GM18499 (cell line): ENCODE data around the gene SYNCRIP.
"Not testable (repeated sequence)": the region's sequence is repeated elsewhere in the genome, so short reads cannot be mapped to it uniquely, and the experiment has no call there.

ENCODE experiments used
- ATAC-seq: cut with Tn5 transposase; IDR thresholded peaks from one replicate; pipeline ENCODE4 v1.9.1; 2021; ENCODE audit warnings: moderate number of reproducible peaks; ENCODE audit not compliant: insufficient read depth, unreplicated experiment

SYNCRIP gene

DNA sequence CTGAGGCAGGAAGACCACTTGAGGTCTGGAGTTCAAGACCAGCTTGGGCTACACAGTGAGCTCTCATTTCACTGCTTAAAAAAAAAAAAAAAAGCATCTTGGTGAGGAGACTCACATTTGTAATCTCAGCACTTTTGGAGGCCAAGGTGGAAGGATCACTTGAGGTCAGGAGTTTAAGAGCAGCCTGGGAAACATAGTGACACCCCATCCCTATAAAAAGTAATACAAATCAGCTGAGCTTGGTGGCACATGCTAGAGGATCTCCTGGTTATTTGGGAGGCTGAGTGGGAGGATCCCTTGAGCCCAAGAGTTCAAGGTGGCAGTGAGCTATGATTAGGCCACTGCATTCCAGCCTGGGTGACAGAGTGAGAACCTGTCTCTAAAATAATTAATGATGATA lies 29.4 kb upstream of the SYNCRIP start:
- no peak for ATAC-seq

DNA sequence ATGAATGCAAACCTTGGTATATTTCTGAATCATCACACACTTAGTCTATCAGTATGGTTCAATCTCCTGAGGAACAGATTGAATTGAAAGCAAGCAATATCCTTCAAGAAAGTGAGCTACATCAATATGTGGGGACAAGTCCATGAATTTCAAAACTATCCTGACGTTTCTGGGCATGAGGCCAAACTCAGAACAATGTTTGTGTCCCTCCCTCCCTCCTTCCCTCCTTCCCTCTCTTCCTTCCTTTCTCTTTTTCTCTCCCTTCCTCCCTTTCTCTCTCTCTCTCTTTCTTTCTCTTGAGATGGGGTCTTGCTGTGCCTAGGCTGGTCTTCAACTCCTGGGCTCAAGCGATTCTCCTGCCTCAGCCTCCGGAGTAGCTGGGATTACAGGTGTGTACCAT lies 27.9 kb upstream of the SYNCRIP start:
- no peak for ATAC-seq

GRCh38 chr6:85669735-85670194 lies 27.1 kb upstream of the SYNCRIP start:
- ATAC-seq = peak; percentile 96

GRCh38 chr6:85662251-85662650 lies 19.6 kb upstream of the SYNCRIP start:
- no peak for ATAC-seq

DNA sequence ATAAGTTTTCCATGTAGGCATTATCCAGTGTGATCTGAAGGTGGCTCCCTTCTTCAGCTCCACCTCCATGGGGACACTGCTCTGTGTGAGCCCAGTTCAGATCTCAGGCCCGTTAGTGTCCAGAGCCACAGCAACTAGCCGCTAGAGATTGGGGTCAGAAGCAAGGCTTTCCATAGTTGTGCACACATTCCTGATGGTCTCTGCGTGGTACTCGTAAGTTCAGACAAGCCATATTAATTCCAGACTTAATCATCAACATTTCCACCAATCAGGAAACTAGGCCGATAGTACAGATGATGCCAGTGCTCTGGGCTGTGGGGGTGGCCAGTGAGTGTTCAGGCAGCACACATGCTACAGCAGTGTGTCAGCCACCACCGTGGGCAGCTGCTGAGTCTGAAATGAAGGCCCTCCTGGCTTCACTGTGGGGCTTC lies 17.5 kb upstream of the SYNCRIP start:
- ATAC-seq = no peak

DNA sequence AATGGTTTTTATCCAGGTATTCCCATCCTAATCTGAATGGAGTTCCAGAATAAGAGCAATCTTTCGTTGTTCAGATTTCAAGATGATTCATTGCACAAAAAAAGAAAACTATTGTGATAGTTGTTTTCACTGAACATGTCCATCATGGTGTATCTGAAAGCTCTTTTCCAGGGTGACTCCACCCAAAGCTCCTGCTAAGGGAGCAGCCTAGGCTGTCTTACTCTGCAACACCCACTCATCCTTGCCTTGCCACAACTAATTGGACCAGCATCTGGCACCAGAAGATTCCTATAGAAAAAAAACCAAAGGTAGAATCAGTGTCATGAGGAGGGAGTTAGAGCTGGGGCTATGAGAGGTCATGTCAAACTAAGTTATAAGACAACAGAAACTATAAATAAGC lies 7.9 kb upstream of the SYNCRIP start:
- ATAC-seq = no peak

GRCh38 chr6:85644279-85644762 lies 1.6 kb upstream of the SYNCRIP start:
- ATAC-seq = no peak

- ATAC-seq = peak; percentile 54
These were observed 1.0 kb upstream of the SYNCRIP start for GRCh38 chr6:85643537-85644278.

GRCh38 chr6:85641897-85642773 lies 551 bp downstream of the SYNCRIP start:
- no peak for ATAC-seq

- no peak for ATAC-seq
These were observed 1.2 kb downstream of the SYNCRIP start for GRCh38 chr6:85641522-85641896.

- ATAC-seq = no peak
These were observed 1.9 kb downstream of the SYNCRIP start for GRCh38 chr6:85640821-85641220.

DNA sequence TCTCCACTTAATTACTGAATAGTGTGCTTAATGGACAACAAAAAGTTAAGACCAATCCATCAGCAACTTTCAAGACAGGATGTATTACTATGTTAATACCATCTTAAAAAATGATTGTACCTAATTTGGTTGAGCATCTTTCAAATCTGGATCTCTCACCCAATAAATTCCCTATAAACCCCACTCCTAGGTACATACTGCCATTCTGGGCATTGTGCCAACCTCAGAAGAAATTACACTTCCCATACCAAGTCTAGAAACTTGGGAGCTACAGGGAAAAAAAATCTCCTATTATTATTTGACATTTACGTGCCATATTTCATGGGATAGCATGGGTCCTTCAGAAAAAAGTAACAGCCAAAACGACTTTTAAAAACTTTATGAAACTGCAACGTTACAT lies 5.1 kb downstream of the SYNCRIP start:
- no peak for ATAC-seq

DNA sequence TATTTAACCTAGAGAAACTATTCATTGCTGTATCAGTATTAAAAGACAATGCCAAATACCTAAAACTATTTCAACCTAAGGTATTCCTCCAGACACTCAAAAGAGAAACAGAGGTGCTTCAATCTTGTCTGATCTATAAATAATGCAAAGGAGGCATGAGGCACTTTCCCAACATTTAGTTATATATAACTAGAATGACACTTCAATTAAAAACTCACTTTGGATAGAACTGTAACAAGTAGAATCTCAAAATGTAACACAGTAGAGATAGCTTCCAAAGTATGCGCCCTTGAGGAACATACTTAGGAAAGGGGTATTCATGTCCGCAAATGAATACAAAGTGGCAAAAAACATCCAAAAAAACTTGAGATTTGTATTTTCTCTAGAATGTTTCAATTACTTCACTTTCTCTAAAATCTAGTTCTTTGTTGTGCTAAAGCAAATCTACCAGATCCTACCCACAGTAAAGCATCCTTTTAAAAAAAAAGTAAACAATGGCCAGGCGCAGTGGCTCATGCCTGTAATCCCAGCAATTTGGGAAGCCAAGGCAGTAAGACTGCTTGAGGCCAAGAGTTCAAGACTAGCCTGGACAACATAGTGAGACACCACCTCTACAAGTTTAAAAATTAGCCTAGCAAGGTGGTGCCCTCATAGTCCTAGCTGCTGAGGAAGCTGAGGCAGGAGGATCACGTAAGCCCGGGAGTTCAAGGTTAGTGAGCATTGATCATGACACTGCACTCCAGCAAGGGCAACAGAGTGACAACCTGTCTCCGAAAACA lies 10.3 kb downstream of the SYNCRIP start:
- no peak for ATAC-seq

GRCh38 chr6:85631117-85631516 lies 11.6 kb downstream of the SYNCRIP start:
- ATAC-seq = not testable (repeated sequence)

GRCh38 chr6:85628353-85628752 lies 14.3 kb downstream of the SYNCRIP start:
- ATAC-seq = no peak

DNA sequence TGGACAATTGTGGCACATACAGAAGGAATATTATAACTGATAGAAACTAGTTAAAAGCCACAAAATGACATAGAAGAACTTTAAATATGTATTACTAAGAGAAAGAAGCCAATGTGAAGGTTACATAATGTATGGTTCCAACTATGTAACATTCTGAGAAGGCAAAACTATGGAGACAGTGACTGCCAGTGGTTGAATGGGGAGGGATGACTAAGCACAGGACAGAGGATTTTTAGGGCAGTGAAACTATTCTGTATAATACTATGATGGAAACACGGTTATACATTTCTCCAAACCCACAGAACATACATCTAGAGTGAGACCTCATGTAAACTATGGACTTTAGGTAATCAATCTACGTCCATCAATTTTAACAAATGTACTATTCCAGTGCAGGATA lies 22.4 kb downstream of the SYNCRIP start:
- ATAC-seq = no peak

GRCh38 chr6:85614780-85615179 lies 27.9 kb downstream of the SYNCRIP start:
- no peak for ATAC-seq

DNA sequence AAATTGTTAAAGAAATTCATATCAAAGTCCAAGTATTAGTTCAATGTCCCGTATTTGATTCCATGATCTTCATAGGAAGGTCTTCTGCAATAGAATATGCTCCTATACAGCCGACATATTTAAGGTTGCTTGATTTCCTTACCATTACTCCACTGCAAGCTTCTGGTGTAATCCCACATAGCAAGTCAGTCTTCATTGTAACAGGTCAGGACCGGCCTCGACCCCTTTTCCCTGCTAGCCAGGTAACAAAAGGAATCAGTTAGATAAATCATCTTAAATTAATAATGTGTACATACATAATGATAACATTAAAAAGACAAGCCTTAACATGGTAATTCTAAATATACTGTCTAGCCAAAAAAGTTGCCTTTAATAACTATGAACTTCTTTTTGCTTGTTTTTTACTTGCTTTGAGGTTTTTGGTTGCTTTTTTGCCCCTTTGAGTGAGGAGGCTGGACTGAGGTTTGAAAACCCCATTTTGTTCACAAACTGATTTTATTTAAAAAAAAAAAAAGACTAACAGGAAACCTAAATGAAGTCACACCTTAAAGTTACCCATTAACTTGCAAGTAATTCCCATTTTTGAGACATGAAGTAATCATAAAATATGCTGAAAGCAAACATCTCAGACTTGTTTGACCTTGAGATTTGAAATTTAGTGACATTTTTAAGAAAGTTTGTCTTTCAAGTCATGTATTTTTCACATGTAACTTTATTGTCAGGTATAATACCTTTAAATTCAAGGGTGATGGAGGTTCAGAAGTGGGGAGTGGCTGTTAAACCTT lies 29.8 kb downstream of the SYNCRIP start:
- ATAC-seq = no peak

- no peak for ATAC-seq
These were observed 32.3 kb downstream of the SYNCRIP start for GRCh38 chr6:85610182-85610895.
